ENCODE measurements around the gene SPDYE2B.
"Not testable (repeated sequence)": the region's sequence is repeated elsewhere in the genome, so short reads cannot be mapped to it uniquely, and the experiment has no call there.

SPDYE2B gene

DNA sequence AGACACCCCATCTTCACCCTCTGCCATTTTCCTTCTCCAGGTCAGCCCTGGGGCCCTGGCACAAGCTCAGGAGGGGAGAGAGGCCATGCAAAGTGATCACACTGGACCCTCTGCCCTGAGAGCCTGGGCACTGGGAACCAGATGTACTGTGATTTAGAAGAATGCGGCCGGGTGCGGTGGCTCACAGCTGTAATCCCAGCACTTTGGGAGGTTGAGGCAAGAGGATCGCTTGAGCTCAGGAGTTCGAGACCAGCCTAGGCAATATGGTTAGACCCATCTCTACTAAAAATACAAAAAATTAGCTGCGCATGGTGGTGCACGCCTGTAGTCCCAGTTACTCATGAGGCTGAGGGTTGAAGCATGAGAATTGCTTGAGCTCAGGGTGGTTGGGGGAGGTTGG lies 2.3 kb upstream of the SPDYE2B start:
- peak; percentile 50 for DNase-seq

DNA sequence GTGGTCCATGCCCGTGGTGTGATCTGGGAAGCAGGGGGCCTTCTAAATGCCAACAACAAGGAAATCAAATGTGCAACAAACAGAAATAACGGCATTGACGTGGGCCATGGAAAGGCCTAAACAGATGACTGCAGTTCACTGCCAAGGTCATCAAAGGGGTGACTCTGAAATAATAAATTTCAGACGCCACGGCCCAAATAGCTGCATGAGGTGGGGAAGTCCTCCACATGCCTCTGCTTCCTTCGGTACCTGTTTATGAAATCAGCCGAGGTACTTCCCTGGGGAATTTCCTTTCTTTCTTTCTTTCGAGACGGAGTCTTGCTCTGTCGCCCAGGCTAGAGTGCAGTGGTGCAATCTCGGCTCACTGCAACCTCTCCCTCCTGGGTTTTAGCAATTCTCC lies 14.6 kb downstream of the SPDYE2B start:
- DNase-seq: not testable (repeated sequence)

DNA sequence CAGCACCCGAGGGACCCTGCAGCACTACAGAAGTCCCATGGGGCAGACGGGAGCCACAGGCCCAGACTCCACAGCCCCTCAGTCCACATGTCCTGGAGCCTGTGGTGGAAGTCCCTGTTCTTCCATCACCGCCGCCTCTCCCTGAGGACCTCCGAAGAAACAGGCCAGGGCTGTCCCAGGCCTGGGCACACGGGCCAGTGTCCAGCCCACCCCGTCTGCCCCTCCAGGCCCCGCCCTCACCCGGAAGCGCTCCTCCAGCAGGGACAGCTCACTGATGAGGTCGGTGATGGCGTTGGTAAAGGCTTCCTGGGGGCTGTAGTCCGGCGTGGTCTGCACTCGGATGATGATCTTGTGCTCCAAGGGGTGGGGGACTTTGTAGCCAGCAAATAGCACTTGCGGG lies 16.7 kb downstream of the SPDYE2B start:
- DNase-seq: not testable (repeated sequence)

DNA sequence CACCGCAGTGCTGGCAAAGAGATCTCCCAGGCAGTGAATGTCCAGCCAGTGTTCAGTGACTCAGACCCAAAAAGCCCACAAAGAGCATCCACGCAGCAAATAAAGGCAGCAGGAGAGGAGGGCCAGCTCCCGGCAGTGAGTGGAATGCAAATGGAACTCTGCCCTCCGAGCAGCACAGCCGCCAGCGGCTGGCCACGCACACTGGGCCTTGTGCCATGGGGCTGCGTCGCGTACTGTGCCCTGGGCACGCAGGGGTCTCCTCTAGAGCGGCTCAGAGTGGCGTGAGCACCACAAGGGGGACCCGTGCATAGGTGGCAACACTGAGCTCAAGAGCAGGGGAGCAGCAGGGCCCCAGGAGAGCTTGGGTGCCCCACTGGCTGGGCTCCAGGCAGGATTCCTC lies 17.4 kb downstream of the SPDYE2B start:
- DNase-seq: not testable (repeated sequence)

DNA sequence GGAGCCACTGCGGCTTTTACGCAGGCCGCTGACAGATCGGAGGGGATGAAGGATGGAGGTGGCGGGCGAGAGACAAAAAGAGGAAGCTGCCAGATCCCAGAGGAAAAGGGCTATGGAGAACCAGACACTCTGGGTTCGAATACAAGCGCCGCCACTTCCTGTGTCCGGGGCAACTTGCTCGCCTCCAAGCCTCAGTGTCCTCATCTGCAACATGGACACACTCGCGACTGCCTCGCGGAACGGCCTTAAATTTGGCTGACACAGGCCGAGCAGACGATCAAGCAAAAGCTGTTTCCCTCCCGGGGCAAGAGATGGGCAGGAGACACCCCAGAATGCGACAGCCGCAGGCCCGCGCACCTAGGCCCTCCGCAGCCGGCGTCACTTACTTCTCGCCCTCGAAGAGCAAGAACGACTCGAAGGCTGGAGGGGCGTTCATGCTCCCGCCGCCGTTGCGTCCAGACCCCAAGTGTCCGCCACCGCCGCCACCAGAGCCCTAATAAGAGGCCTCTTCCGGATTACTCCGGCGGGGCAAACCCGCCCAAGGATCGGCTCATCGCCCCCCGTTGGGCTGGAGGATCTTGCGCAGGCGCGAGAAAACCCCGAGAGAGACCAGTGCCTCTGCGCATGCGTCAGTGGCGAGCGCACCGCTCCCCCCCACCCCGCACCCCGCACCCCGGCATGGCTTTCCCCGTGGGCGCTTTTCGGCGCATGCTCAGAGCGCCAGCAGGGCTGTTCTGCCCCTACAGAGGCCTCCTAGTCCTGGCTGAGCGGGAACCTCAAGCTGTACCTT lies 21.2 kb downstream of the SPDYE2B start, which contains the start of gene POLR2J2:
Gene POLR2J2, minus strand, starts transcription at position 498 of the 790 bp plus-strand sequence. Its CDS starts 62 bp downstream, at position 436.
- DNase-seq: not testable (repeated sequence)

DNA sequence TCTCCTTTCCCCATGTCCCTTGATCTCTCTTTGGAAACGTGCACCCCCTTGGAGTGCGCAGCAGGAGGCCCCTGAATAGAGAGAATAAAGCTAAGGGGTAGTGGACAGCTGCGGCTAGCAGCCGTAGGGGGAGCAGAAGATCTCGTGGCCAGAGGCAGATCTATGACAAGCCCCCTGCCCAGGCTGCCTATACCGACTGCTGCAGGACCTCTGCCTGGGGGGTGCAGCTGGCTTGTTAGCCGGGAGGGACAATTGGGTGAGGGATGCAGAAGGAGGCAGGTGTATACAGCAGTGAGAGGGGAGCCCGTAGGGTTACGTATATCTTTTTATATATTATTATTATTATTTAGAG lies 21.8 kb downstream of the SPDYE2B start:
- DNase-seq: not testable (repeated sequence)

DNA sequence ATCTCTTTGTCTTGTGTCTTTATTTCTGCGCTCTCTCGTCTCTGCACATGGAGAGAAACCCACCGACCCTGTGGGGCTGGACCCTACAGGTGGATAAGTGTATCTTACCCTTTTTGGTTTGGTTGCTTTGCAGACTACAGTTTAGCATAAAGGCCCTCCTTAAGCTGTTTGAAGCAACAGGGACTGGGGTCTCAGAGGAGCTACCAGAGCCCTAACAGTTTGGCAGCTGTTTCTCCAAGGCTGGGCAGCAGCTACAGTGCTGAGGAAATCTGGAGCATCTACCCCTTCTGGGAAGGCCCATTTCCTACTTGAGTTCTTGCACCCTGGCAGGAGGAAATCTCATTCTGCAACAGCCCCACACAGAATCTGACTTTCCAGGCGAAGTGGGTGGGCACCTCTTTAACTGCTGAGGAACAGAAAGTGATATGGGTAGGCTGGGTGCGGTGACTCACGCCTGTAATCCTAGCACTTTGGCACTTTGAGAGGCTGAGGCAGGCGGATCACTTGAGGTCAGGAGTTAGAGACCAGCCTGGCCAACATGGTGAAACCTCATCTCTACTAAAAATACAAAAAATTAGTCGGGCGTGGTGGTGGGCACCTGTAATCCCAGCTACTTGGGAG lies 23.4 kb downstream of the SPDYE2B start:
- DNase-seq: not testable (repeated sequence)

DNA sequence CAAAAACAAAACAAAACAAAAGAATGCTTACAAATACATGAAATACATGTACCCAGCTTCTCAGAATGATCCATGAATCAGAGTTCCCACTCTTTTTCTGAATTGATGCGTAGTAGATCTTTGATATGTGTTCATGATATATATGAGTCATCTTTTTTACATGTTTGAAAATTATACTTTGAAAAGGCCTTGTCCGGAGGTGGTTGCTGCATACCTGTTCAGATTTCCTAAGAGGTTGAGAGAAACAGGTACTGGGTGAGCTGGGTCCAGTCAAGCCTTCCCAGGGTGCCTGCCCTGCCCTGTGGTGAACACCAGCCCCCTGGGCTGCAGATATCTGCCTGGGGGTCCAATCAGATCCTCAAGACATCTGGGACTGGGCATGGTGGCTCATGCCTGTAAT lies 25.4 kb downstream of the SPDYE2B start:
- DNase-seq: peak; percentile 59

DNA sequence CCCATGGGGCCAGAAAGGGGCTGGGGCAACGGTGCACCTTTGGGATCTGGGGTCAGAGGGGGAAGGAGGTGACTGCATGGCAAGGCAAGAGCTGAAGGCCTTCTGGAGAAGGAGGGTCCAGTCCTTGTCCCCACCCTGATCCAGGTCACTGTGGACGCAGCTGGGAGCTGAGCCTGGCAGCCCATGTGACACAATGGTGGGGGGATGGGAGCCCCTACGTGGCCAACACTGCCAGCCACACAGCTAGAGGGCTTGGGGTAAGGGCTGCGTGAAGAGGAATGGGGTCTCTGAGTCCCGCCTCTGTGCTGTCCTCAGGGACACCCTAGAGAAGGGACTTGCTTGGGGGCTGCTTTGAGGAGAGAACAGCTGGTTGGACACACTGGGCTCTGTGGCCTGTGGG lies 30.7 kb downstream of the SPDYE2B start:
- DNase-seq: not testable (repeated sequence)

DNA sequence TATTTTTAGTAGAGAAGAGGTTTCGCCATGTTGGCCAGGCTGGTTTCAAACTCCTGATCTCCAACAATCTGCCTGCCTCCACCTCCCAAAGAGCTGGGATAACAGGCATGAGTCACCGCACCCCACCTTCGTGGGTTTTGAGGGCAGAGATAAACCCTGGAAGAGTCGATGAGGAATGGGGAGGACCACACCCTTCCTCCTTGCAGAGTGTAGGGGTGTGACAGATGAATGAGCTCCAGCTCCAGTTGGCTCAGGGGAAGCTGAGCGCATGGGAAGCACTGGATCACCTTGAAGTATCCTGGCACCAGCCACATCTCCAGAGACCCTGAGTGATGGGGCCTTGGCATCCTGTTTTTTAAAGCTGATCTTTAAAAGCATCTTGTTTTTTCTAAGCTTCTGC lies 32.4 kb downstream of the SPDYE2B start:
- not testable (repeated sequence) for DNase-seq

DNA sequence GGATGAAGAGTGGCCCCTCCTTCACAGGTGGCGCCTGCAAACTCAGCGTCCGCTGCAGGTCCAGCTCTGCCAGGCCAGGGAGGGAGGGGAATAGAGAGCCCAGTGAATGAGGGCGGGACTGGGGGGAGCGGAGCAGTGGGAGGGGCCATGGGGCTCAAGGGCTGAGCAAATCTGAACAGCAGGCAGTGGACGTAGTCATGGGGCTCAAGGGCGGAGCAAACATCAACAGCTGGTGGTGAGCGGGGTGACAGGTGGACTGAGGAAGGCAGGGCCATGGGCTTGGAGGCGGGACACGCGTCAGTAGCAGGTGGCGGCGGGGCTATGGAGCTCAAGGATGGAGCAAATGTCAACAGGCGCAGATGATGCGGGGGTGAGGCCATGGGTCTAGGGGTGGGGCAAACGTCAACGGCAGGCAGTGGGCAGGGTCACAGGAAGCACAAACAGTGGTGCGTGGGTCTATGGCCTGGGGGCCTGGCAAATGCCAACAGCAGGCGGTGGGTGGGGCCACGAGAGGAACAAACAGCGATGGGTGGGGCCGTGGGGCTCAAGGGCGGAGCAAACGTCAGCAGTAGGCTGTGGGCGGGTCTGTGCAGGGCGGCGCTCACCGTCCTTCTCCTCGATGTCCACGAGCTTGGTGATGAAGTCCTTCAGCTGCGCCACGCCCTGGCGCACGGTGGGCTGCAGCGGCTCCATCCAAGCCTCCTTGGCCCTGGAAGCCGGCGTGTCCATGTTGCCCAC lies 38.3 kb downstream of the SPDYE2B start:
- DNase-seq: not testable (repeated sequence)

DNA sequence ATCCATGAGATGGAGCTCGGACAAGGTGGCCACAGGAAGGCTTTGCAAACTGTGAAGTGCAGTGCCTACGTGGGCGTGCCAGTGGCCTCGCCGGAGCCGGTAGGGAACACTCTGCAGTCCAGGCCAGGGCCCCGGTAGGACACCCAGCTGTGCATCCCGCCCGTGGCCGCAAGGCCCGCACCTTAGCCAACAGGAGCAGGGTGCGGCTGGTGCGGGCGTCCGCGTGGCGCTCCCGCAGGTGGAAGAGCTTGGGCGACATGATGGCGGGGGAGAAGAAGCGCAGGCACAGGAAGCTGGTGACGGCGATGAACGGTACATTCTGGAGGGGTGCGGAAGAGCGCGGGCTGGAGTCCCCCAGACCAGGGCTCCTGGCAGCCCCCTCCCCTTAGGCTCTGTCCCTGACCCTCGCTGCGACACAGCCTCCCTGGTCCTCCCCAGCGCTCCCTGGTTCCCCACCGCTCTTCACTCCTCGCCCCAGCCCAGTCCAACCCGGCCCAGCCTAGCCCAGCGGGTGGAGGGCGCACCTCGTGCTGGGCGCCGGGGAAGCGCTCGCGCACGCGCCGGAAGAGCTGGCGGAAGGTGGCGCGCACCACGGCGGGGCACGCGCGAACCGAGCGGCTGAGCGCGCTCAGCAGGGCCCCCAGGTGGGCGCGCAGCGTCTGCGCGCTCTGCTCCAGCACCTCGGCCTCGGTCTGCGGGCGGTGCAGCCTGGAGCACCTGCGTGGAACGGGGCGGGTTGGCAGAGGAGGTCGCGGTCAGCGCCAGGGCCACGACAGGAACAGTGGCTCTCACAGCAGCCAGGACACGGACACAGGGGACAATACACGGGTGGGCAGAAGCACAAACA lies 39.5 kb downstream of the SPDYE2B start:
- peak; percentile 68 for DNase-seq

DNA sequence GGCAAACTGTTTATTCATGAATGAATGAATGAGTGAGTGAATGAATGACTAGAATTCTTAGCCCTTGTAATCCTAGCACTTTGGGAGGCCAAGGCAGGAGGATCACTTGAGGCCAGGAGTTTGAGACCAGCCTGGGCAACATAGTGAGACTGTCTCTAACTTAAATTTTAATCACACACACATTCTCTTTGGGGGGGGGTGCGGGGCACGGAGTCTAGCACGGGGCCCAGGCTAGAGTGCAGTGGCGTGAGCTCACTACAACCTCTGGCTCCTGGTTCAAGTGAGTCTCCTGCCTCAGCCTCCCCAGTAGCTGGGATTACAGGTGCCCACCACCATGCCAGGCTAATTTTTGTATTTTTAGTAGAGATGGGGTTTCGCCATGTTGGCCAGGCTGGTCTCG lies 40.5 kb downstream of the SPDYE2B start:
- DNase-seq: not testable (repeated sequence)

DNA sequence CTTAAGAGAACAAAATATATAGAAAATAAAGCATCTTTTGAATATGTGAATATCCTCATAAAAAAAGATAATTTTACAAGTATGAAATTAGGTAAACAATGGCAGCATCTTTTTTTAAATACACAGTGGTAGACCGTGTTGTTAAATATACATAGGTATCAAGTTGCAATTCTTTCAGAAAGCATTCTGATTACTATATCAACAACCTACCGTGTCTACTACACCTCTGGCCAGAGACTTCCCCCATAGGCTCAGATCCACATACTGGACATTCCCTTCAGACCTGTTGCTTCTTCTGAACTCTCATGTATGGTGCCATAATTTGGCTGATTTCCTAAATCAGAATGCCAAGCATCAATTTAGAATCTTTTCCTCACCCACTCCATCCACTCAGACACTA lies 43.9 kb downstream of the SPDYE2B start:
- DNase-seq: not testable (repeated sequence)

DNA sequence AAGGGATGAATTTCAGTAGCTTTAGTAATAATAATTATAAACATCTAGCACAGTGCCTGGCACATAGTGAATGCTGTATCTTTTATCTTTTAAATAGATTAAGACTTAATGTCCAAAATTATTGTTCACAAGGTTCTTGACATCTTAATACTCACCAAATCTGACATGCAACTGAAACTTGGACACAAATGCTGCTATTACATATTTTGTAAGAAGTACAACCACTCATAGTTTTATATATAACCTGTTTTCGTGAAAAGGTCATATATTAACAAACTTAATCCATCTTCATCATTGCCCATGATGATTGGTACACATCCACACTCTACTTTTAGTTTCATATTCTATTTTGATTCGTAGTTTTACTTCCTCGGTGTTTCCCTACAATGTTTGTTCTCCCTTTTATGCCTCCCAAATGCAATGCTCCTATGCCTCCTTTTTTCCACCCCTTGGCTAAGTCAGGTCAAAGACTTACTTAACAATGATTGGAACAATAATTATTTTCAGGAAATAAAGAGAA lies 45.0 kb downstream of the SPDYE2B start:
- not testable (repeated sequence) for DNase-seq

DNA sequence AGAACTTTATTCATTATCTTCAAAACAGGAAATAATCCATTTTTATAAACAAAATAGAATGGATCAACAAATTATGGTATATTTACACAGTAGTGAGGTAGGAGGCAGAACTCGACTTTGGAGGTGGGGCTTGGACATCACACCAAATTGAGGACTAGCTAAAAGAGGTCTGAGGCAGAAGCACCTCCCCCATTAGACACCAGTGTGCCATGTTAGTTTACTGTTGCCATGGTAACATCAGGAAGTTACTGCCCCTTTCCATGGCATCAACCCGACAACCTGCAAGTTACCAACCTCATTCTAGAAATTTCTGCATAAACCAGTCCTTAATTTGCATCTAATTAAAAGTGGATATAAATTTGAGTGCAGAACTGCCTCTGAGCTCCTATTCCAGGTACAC lies 45.9 kb downstream of the SPDYE2B start:
- DNase-seq: not testable (repeated sequence)

DNA sequence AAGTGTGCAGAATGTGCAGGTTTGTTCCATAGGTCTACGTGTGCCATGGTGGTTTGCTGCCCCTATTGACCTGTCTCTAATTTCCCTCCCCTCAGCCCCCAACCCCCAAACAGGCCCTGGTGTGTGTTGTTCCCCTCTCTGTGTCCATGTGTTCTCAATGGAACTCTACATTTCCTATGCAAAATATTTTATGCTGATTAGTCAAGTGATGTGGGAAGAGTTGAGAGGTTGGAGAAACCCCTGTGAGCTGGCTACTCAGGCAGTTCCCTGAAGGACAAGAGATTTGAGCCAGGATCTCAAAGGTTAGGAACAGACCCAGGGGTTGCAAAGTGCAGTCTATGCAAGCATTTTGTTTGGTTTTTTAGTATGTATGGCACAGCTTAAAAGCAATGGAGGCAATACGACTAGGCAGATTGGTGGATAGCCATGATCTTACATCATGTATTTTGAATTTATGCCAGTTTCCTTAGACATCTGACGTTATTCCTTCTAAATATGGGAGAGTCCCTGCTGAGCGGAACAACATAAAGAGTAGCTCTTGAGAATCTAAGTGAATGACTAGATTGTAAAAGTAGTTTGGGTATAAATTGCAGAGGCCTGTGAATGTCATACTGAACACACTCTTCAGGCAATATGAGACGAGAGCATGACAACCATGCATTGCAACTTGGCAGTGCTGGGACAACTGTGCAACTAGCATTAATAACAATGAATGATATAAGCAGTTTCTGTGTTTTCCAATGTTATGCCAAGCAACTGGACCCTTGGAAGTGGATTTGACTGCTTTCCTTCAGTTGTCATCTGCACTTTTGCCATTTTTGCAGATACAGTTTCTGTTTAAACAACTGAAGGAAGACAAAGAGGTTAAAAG lies 47.8 kb downstream of the SPDYE2B start:
- DNase-seq: not testable (repeated sequence)

DNA sequence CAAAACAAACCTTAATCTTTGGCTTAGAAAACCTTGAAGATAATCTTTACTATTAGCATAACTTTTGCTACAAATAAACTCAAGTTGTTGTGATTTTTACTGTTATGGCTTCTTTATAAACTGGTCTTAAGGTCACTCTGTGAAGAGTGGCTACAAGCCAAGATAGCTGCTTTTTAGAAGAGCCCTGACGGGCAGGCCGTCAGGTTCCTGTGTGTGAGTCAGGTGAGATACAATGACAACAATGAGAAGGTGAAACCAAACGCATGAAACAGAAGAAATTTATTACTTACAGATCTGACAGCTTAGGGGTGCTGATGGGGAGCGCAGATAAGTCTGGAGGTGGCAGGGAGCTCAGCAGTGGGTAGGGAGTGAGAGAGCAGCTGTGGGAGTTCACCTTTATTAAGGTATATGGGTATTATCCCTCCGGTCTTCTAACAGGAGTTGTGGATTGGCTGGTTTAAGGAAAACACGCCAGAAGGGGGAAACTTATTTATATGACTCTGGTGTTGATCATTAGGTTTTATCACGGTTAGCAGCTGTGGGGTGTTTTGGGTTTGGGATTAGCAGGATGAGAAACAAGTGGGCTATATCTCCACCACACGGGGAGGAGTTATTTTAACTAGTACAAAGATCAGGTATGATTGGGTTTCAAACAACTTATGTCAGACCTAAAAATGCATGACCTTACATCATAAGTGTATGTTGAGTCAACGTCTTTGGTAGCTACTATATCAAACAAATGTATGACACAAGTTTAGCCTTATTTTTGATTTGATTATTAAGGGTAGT lies 49.0 kb downstream of the SPDYE2B start:
- not testable (repeated sequence) for DNase-seq

Data from activated effector memory CD4-positive, alpha-beta T cell treated with anti-CD3 and anti-CD28 coated beads, Interleukin-2, amount 50 U/mL, for 16 hours (primary cell).